Measurements from ENCODE around the gene ASIC4. TPM values are rescaled to one million over a fixed set of nuclear protein-coding genes. Genes with fewer than 3 reads are reported as not detected.

The ASIC4 gene
- total and polyA plus RNA-seq, 2 donors from 2014 or later, result not detected

- Histone ChIP-seq H3K4me1 (ENCODE audit: control insufficient read depth in 2 of 3, insufficient read depth in 2 of 3, low read depth in 1 of 3, low read length in 3 of 3) (no peaks in the 10 kb centered on the region), H3K27ac (ENCODE audit: low read depth in 2 of 2, low read length in 2 of 2) (no peak overlapping the region), H3K27me3 (ENCODE audit: control insufficient read depth, insufficient read depth, low read length) (peaks cover 6% of the 10 kb centered on the region), H3K9me3 (ENCODE audit: control insufficient read depth in 2 of 3, insufficient read depth in 1 of 3, low read length in 3 of 3) (no peaks in the 10 kb centered on the region), H3K4me3 (ENCODE audit: low read length in 3 of 3) (no peak overlapping the region), H3K36me3 (ENCODE audit: control insufficient read depth in 2 of 3, insufficient read depth in 3 of 3, low read length in 3 of 3) (no peaks in the 10 kb centered on the region), H3K9ac (ENCODE audit: low read length in 3 of 3) (no peak overlapping the region)
- no peak for FAIRE-seq
- TF ChIP-seq, protein P1, sequence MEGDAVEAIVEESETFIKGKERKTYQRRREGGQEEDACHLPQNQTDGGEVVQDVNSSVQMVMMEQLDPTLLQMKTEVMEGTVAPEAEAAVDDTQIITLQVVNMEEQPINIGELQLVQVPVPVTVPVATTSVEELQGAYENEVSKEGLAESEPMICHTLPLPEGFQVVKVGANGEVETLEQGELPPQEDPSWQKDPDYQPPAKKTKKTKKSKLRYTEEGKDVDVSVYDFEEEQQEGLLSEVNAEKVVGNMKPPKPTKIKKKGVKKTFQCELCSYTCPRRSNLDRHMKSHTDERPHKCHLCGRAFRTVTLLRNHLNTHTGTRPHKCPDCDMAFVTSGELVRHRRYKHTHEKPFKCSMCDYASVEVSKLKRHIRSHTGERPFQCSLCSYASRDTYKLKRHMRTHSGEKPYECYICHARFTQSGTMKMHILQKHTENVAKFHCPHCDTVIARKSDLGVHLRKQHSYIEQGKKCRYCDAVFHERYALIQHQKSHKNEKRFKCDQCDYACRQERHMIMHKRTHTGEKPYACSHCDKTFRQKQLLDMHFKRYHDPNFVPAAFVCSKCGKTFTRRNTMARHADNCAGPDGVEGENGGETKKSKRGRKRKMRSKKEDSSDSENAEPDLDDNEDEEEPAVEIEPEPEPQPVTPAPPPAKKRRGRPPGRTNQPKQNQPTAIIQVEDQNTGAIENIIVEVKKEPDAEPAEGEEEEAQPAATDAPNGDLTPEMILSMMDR (IDR thresholded peaks at IDR 0.05; ENCODE audit: borderline replicate concordance, extremely low read depth, insufficient read depth), result no peak
- DNase-seq, result no peak
- intact Hi-C loops (cut with DNase I), result loop anchor here (10.0 kb wide), 1 partner anchor 127 kb away; no protein-coding TSS in a partner anchor
These were observed 17.5 kb downstream of the ASIC4 start for GRCh38 chr2:219531639-219532377.

DNA sequence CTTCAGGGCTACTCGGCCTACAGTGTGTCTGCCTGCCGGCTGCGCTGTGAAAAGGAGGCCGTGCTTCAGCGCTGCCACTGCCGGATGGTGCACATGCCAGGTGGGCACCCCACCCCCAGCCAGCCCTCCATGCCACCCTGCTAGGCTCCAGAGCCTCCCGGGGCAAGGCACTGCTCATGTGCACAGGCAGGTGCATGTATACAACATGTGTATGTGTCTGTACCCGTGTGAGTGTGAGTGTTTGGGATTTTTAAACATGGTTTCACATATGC is 18.0 kb downstream of the ASIC4 start:
- FAIRE-seq, result no peak
- H3K9me3 ChIP-seq (ENCODE audit: control insufficient read depth in 2 of 3, insufficient read depth in 1 of 3, low read length in 3 of 3), result no peaks in the 10 kb centered on the region
- no peak overlapping the region for H3K4me3 ChIP-seq (ENCODE audit: low read length in 3 of 3)
- intact Hi-C loops (cut with DNase I), result loop anchor here (10.0 kb wide), 1 partner anchor 128 kb away; no protein-coding TSS in a partner anchor
- no peak overlapping the region for H3K9ac ChIP-seq (ENCODE audit: low read length in 3 of 3)
- H3K4me1 ChIP-seq (ENCODE audit: control insufficient read depth in 2 of 3, insufficient read depth in 2 of 3, low read depth in 1 of 3, low read length in 3 of 3), result no peaks in the 10 kb centered on the region
- no peaks in the 10 kb centered on the region for H3K36me3 ChIP-seq (ENCODE audit: control insufficient read depth in 2 of 3, insufficient read depth in 3 of 3, low read length in 3 of 3)
- TF ChIP-seq, protein P1 (IDR thresholded peaks at IDR 0.05; ENCODE audit: borderline replicate concordance, extremely low read depth, insufficient read depth), result no peak
- H3K27me3 ChIP-seq (ENCODE audit: control insufficient read depth, insufficient read depth, low read length), result peaks cover 6% of the 10 kb centered on the region
- H3K27ac ChIP-seq (ENCODE audit: low read depth in 2 of 2, low read length in 2 of 2), result no peak overlapping the region
- no peak for DNase-seq

- Histone ChIP-seq H3K9me3 (ENCODE audit: control insufficient read depth in 2 of 3, insufficient read depth in 1 of 3, low read length in 3 of 3) (no peaks in the 10 kb centered on the region), H3K27ac (ENCODE audit: low read depth in 2 of 2, low read length in 2 of 2) (no peak overlapping the region), H3K4me1 (ENCODE audit: control insufficient read depth in 2 of 3, insufficient read depth in 2 of 3, low read depth in 1 of 3, low read length in 3 of 3) (no peaks in the 10 kb centered on the region), H3K36me3 (ENCODE audit: control insufficient read depth in 2 of 3, insufficient read depth in 3 of 3, low read length in 3 of 3) (no peaks in the 10 kb centered on the region), H3K4me3 (ENCODE audit: low read length in 3 of 3) (no peak overlapping the region), H3K9ac (ENCODE audit: low read length in 3 of 3) (no peak overlapping the region), H3K27me3 (ENCODE audit: control insufficient read depth, insufficient read depth, low read length) (peaks cover under 1% of the 10 kb centered on the region)
- intact Hi-C loops (cut with DNase I), result loop anchor here (10.0 kb wide), 1 partner anchor 129 kb away; no protein-coding TSS in a partner anchor
- TF ChIP-seq, protein P1 (IDR thresholded peaks at IDR 0.05; ENCODE audit: borderline replicate concordance, extremely low read depth, insufficient read depth), result no peak
- FAIRE-seq (no peak), DNase-seq (no peak)
These were observed 19.8 kb downstream of the ASIC4 start for GRCh38 chr2:219533930-219534661.
